ENCODE measurements around the gene TUBG1. TPM values are rescaled to one million over a fixed set of nuclear protein-coding genes. Genes with fewer than 3 reads are reported as not detected.

Gene TUBG1
- total and polyA plus RNA-seq, 10 of the 15 experiments (the other 5 are each of a cell fraction or from before 2014, with no cell fraction given) = 40.0 to 256 (median 107) TPM

DNA sequence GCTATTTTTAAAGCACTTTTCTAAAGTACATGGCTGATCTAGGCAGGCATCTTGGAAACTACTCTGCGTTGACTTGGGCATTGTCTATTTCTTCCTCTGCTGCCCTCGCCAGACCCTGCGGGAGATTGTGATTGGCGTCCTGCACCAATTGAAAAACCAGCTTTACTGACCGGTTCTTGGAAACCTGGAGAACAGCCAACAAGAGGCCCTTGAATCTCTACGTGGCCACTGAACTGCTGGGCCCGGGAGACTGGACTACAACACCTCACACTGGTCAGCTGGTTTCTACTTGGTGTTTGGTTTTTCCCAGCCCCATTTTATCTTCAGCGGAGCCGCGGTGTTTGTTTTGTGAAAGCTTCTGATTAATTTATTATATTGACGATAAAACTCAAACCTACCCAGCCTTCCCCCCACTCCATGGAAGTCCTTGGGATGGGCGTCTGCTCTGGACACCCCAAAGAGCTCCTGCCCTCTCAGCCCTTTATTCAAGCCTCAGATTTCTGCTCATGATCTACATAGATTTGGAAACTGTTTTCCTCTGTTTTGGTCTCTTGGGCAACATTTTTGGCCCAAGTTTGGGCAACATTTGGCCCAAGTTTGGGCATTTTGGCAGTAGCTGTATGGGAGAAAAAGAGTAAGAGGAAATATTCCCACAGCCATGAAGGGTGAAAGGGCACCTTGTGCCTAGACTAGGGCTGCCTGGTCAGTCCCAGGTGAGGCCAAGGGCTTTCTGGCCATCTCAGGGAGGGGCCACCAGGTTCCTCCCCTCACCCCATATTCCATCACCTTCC lies 37.9 kb upstream of the TUBG1 start:
- Histone ChIP-seq H3K27ac (ENCODE audit: control insufficient read depth, insufficient read depth) (no peak overlapping the region), H3K9ac (ENCODE audit: control insufficient read depth, insufficient read depth, low read length) (no peak overlapping the region), H3K4me2 (ENCODE audit: control insufficient read depth, insufficient read depth) (no peak overlapping the region), H3K4me1 (ENCODE audit: control insufficient read depth, insufficient read depth, low read length) (peaks cover 4% of the 10 kb centered on the region; the same call in 1 of the 2 replicates), H3K27me3 (replicated peaks in 1 of 2; ENCODE audit: control insufficient read depth in 2 of 2, insufficient read depth in 2 of 2, low read length in 1 of 2) (no peaks in the 10 kb centered on the region), H3K9me3 (replicated peaks; ENCODE audit: control insufficient read depth, insufficient read depth, low read length) (no peaks in the 10 kb centered on the region), H3K4me3 (no peak overlapping the region), H3K79me2 (ENCODE audit: control insufficient read depth, insufficient read depth, low read length) (peaks cover 17% of the 10 kb centered on the region), H3K36me3 (ENCODE audit: control insufficient read depth in 2 of 2, insufficient read depth in 2 of 2, low read length in 1 of 2) (peaks cover 17 to 40% of the 10 kb centered on the region in 2 experiments), H4K20me1 (ENCODE audit: control insufficient read depth, insufficient read depth) (peaks cover 2% of the 10 kb centered on the region; the same call in 1 of the 2 replicates), H2AFZ (ENCODE audit: control insufficient read depth, low read depth, low read length) (no peak overlapping the region)
- CTCF ChIA-PET = interaction anchor here (2.8 kb wide), 1 partner anchor 7 kb away, joined by 14 read pairs; the partner anchor contains the start of gene PSMC3IP
- intact Hi-C loops (cut with micrococcal nuclease; ENCODE audit: unreplicated experiment) = loop anchor here (10.0 kb wide), 1 partner anchor 363 kb away; no protein-coding TSS in a partner anchor
- in situ Hi-C loops (cut with MboI) = loop anchor here (10.0 kb wide), 1 partner anchor 193 kb away; the partner anchor contains the start of gene RAMP2
- FAIRE-seq (no peak), DNase-seq (ENCODE audit: low read depth, low spot score) (no peak), ATAC-seq (no peak)
- POLR2A ChIA-PET = interaction anchor here (0.6 kb wide), 1 partner anchor 35 kb away, joined by 4 read pairs; no protein-coding TSS in a partner anchor
- WGBS (ENCODE audit: insufficient coverage, insufficient replicate concordance, low lambda C conversion rate, missing lambda C conversion rate) = 94% methylated on average over 12 of the region's 12 CpGs
- SMC1A ChIA-PET (ENCODE audit: uncharacterized antibody, unreplicated experiment) = no interaction called here
- RAD21 ChIA-PET (ENCODE audit: unreplicated experiment) = no interaction called here
- no TSS peak for BruUV-seq (replicated peaks)
- TF ChIP-seq, protein P1, sequence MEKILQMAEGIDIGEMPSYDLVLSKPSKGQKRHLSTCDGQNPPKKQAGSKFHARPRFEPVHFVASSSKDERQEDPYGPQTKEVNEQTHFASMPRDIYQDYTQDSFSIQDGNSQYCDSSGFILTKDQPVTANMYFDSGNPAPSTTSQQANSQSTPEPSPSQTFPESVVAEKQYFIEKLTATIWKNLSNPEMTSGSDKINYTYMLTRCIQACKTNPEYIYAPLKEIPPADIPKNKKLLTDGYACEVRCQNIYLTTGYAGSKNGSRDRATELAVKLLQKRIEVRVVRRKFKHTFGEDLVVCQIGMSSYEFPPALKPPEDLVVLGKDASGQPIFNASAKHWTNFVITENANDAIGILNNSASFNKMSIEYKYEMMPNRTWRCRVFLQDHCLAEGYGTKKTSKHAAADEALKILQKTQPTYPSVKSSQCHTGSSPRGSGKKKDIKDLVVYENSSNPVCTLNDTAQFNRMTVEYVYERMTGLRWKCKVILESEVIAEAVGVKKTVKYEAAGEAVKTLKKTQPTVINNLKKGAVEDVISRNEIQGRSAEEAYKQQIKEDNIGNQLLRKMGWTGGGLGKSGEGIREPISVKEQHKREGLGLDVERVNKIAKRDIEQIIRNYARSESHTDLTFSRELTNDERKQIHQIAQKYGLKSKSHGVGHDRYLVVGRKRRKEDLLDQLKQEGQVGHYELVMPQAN (conservative IDR thresholded peaks at IDR 0.05) = no peak
- TF ChIP-seq HDGF (IDR thresholded peaks at IDR 0.05) (no peak), RAD51 (IDR thresholded peaks at IDR 0.05) (no peak), SIN3A (IDR thresholded peaks at IDR 0.05; ENCODE audit: low read depth, low read length) (no peak), RFX5 (IDR thresholded peaks at IDR 0.05; ENCODE audit: low read depth, low read length) (no peak), ASH2L (IDR thresholded peaks at IDR 0.05; ENCODE audit: borderline replicate concordance, low read depth) (no peak), NFXL1 (IDR thresholded peaks at IDR 0.05; ENCODE audit: borderline replicate concordance) (no peak), ESRRA (IDR thresholded peaks at IDR 0.05; ENCODE audit: low read length) (no peak), BRCA1 (IDR thresholded peaks at IDR 0.05; ENCODE audit: low read depth, low read length) (no peak), KLF5 (IDR thresholded peaks at IDR 0.05; ENCODE audit: partially characterized antibody) (no peak), PAX8 (IDR thresholded peaks at IDR 0.05) (no peak), IRF4 (IDR thresholded peaks at IDR 0.05; ENCODE audit: low read depth, low read length) (no peak), ZNF274 (IDR thresholded peaks at IDR 0.05; ENCODE audit: insufficient read depth, insufficient read length) (no peak), TAF1 (IDR thresholded peaks at IDR 0.05; ENCODE audit: borderline replicate concordance, low read depth, low read length) (no peak)
- TF ChIP-seq, protein P2, sequence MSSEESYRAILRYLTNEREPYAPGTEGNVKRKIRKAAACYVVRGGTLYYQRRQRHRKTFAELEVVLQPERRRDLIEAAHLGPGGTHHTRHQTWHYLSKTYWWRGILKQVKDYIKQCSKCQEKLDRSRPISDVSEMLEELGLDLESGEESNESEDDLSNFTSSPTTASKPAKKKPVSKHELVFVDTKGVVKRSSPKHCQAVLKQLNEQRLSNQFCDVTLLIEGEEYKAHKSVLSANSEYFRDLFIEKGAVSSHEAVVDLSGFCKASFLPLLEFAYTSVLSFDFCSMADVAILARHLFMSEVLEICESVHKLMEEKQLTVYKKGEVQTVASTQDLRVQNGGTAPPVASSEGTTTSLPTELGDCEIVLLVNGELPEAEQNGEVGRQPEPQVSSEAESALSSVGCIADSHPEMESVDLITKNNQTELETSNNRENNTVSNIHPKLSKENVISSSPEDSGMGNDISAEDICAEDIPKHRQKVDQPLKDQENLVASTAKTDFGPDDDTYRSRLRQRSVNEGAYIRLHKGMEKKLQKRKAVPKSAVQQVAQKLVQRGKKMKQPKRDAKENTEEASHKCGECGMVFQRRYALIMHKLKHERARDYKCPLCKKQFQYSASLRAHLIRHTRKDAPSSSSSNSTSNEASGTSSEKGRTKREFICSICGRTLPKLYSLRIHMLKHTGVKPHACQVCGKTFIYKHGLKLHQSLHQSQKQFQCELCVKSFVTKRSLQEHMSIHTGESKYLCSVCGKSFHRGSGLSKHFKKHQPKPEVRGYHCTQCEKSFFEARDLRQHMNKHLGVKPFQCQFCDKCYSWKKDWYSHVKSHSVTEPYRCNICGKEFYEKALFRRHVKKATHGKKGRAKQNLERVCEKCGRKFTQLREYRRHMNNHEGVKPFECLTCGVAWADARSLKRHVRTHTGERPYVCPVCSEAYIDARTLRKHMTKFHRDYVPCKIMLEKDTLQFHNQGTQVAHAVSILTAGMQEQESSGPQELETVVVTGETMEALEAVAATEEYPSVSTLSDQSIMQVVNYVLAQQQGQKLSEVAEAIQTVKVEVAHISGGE (CRISPR knock-in tag; IDR thresholded peaks at IDR 0.05) = no peak
